Stomach smooth muscle (tissue), 2 donors: ENCODE results near the gene GPBP1L1.
"Not testable (repeated sequence)": the region's sequence is repeated elsewhere in the genome, so short reads cannot be mapped to it uniquely, and the experiment has no call there.

Source experiments
- H3K27ac ChIP-seq: one replicate; pipeline ENCODE4 v1.7.0; 2013; ENCODE audit warnings: mild to moderate bottlenecking, low read length, inconsistent platforms
- H3K27me3 ChIP-seq, 2 donors: one replicate each; pipeline ENCODE4 v1.7.0; 2013; ENCODE audit warnings: low read length in 2 of 2; ENCODE audit not compliant: insufficient read depth in 2 of 2, control insufficient read depth in 1 of 2
- H3K36me3 ChIP-seq, 2 donors: one replicate each; pipeline ENCODE4 v1.7.0; 2013; ENCODE audit warnings: low read length in 2 of 2; ENCODE audit not compliant: control insufficient read depth in 2 of 2, insufficient read depth in 2 of 2
- H3K4me1 ChIP-seq: one replicate; pipeline ENCODE4 v1.7.0; 2013; ENCODE audit warnings: low read length; ENCODE audit not compliant: control insufficient read depth, insufficient read depth
- H3K4me3 ChIP-seq, 2 donors: one replicate each; pipeline ENCODE4 v1.7.0; 2013; ENCODE audit warnings: low read length in 2 of 2
- H3K9ac ChIP-seq, 2 donors: one replicate each; pipeline ENCODE4 v1.7.0; 2013; ENCODE audit warnings: low read length in 2 of 2, mild to moderate bottlenecking in 1 of 2
- H3K9me3 ChIP-seq, 2 donors: one replicate each; pipeline ENCODE4 v1.7.0; 2013; ENCODE audit warnings: low read length in 2 of 2; ENCODE audit not compliant: control insufficient read depth in 2 of 2
- donor health status: healthy.
- donor health status: Pancreatic carcinoma.

GPBP1L1 gene

GRCh38 chr1:45679123-45679522 is 7.2 kb downstream of the GPBP1L1 start:
- no peaks in the 10 kb centered on the region for H3K27me3 ChIP-seq
- no peaks in the 10 kb centered on the region for H3K9me3 ChIP-seq
- H3K36me3 ChIP-seq, result peaks cover 0 to 3% of the 10 kb centered on the region in 2 donors
- no peak overlapping the region for H3K9ac ChIP-seq
- no peak overlapping the region for H3K27ac ChIP-seq
- peaks cover 12% of the 10 kb centered on the region for H3K4me1 ChIP-seq
- H3K4me3 ChIP-seq, result peak overlapping the region in 1 of 2 donors; percentile 27

GRCh38 chr1:45678489-45678888 is 7.8 kb downstream of the GPBP1L1 start:
- Histone ChIP-seq H3K9ac (no peak overlapping the region), H3K9me3 (no peaks in the 10 kb centered on the region), H3K36me3 (peaks cover 0 to 3% of the 10 kb centered on the region in 2 donors), H3K27ac (no peak overlapping the region), H3K4me3 (no peak overlapping the region), H3K4me1 (peaks cover 12% of the 10 kb centered on the region), H3K27me3 (no peaks in the 10 kb centered on the region)

- Histone ChIP-seq H3K4me1 (peaks cover 12% of the 10 kb centered on the region), H3K9ac (no peak overlapping the region), H3K4me3 (no peak overlapping the region), H3K36me3 (peaks cover 0 to 3% of the 10 kb centered on the region in 2 donors), H3K27me3 (no peaks in the 10 kb centered on the region), H3K9me3 (no peaks in the 10 kb centered on the region), H3K27ac (no peak overlapping the region)
These were observed 8.5 kb downstream of the GPBP1L1 start for GRCh38 chr1:45677751-45678245.

GRCh38 chr1:45676553-45676952 is 9.8 kb downstream of the GPBP1L1 start:
- H3K27ac ChIP-seq, H3K36me3 ChIP-seq, H3K4me3 ChIP-seq, H3K9me3 ChIP-seq, H3K27me3 ChIP-seq, H3K9ac ChIP-seq: not testable (repeated sequence)
- H3K4me1 ChIP-seq, result peaks cover 12% of the 10 kb centered on the region

GRCh38 chr1:45674478-45674877 is 11.9 kb downstream of the GPBP1L1 start:
- Histone ChIP-seq H3K27ac (no peak overlapping the region), H3K36me3 (peaks cover 0 to 3% of the 10 kb centered on the region in 2 donors), H3K9me3 (no peaks in the 10 kb centered on the region), H3K27me3 (no peaks in the 10 kb centered on the region), H3K4me3 (no peak overlapping the region), H3K9ac (no peak overlapping the region), H3K4me1 (peaks cover 13% of the 10 kb centered on the region)

GRCh38 chr1:45673956-45674355 is 12.4 kb downstream of the GPBP1L1 start:
- peaks cover 0 to 3% of the 10 kb centered on the region in 2 donors for H3K36me3 ChIP-seq
- no peaks in the 10 kb centered on the region for H3K27me3 ChIP-seq
- H3K9me3 ChIP-seq, result no peaks in the 10 kb centered on the region
- no peak overlapping the region for H3K27ac ChIP-seq
- no peak overlapping the region for H3K9ac ChIP-seq
- peaks cover 12% of the 10 kb centered on the region for H3K4me1 ChIP-seq
- no peak overlapping the region for H3K4me3 ChIP-seq

GRCh38 chr1:45669859-45670655 is 16.3 kb downstream of the GPBP1L1 start:
- Histone ChIP-seq H3K27ac (no peak overlapping the region), H3K4me1 (peaks cover 7% of the 10 kb centered on the region), H3K9ac (no peak overlapping the region), H3K9me3 (no peaks in the 10 kb centered on the region), H3K27me3 (no peaks in the 10 kb centered on the region), H3K4me3 (no peak overlapping the region), H3K36me3 (peaks cover 0 to 3% of the 10 kb centered on the region in 2 donors)

GRCh38 chr1:45669379-45669778 is 17.0 kb downstream of the GPBP1L1 start:
- Histone ChIP-seq H3K9ac (no peak overlapping the region), H3K9me3 (no peaks in the 10 kb centered on the region), H3K36me3 (peaks cover 0 to under 1% of the 10 kb centered on the region in 2 donors), H3K27me3 (no peaks in the 10 kb centered on the region), H3K4me1 (peaks cover 7% of the 10 kb centered on the region), H3K4me3 (no peak overlapping the region), H3K27ac (no peak overlapping the region)

GRCh38 chr1:45668526-45668925 is 17.8 kb downstream of the GPBP1L1 start:
- Histone ChIP-seq H3K4me1 (peaks cover 7% of the 10 kb centered on the region), H3K36me3 (no peaks in the 10 kb centered on the region), H3K27ac (no peak overlapping the region)

GRCh38 chr1:45667321-45668111 is 18.8 kb downstream of the GPBP1L1 start:
- Histone ChIP-seq H3K4me3 (no peak overlapping the region), H3K9ac (no peak overlapping the region), H3K27me3 (no peaks in the 10 kb centered on the region), H3K4me1 (peaks cover 7% of the 10 kb centered on the region), H3K9me3 (no peaks in the 10 kb centered on the region), H3K27ac (no peak overlapping the region), H3K36me3 (no peaks in the 10 kb centered on the region)

More at GRCh38 chr1:45668526-45668925, 17.8 kb downstream of the GPBP1L1 start:
- Histone ChIP-seq H3K9ac (no peak overlapping the region), H3K9me3 (no peaks in the 10 kb centered on the region), H3K4me3 (no peak overlapping the region), H3K27me3 (no peaks in the 10 kb centered on the region)
